Measurements from ENCODE around the gene SCARB1.

SCARB1 gene

GRCh38 chr12:124734224-124734788 lies 129.4 kb downstream of the SCARB1 start (continued):
- TF ChIP-seq ZBTB10 (tag by site-specific recombination; IDR thresholded peaks at IDR 0.05) (no peak), ZNF211 (tag by site-specific recombination; IDR thresholded peaks at IDR 0.05; ENCODE audit: low read depth) (no peak), ZNF280D (tag by site-specific recombination; IDR thresholded peaks at IDR 0.05) (no peak), ZNF837 (tag by site-specific recombination; IDR thresholded peaks at IDR 0.05) (no peak), PRDM10 (tag by site-specific recombination; IDR thresholded peaks at IDR 0.05) (peak; percentile 43; the same call in 1 of the 2 replicates), ZBTB20 (tag by site-specific recombination; IDR thresholded peaks at IDR 0.05) (no peak), PBX3 (CRISPR knock-in tag; IDR thresholded peaks at IDR 0.05) (no peak), ZNF48 (tag by site-specific recombination; IDR thresholded peaks at IDR 0.05) (no peak), ZNF518A (tag by site-specific recombination; conservative IDR thresholded peaks at IDR 0.05; ENCODE audit: low read depth) (no peak), SETDB1 (IDR thresholded peaks at IDR 0.05; ENCODE audit: insufficient read length, low read length) (no peak), MZF1 (tag by site-specific recombination; IDR thresholded peaks at IDR 0.05; ENCODE audit: borderline replicate concordance) (no peak), ZNF561 (tag by site-specific recombination; IDR thresholded peaks at IDR 0.05; ENCODE audit: borderline replicate concordance) (0 out of 2 replicates have a peak, but pooled peaks have one; percentile 42), BCL11B (tag by site-specific recombination; IDR thresholded peaks at IDR 0.05; ENCODE audit: low read depth) (no peak), ZNF239 (tag by site-specific recombination; IDR thresholded peaks at IDR 0.05) (no peak), ZNF335 (tag by site-specific recombination; conservative IDR thresholded peaks at IDR 0.05) (no peak), ZNF777 (tag by site-specific recombination; IDR thresholded peaks at IDR 0.05; ENCODE audit: borderline replicate concordance) (no peak), ZNF501 (tag by site-specific recombination; IDR thresholded peaks at IDR 0.05) (no peak), ZNF585B (tag by site-specific recombination; IDR thresholded peaks at IDR 0.05) (no peak), ZBTB44 (tag by site-specific recombination; IDR thresholded peaks at IDR 0.05) (peak; percentile 35), ZNF341 (tag by site-specific recombination; IDR thresholded peaks at IDR 0.05; ENCODE audit: low read depth) (no peak)
